GM21529 (cell line): ENCODE measurements around the gene PNPLA2.

ENCODE experiments used
- ATAC-seq: cut with Tn5 transposase; IDR thresholded peaks from one replicate; pipeline ENCODE4 v1.9.1; 2021; ENCODE audit not compliant: unreplicated experiment

PNPLA2 gene

GRCh38 chr11:870418-870817 is 51.7 kb downstream of the PNPLA2 start:
- no peak for ATAC-seq

- no peak for ATAC-seq
Measured at GRCh38 chr11:871472-871871, 52.8 kb downstream of the PNPLA2 start.

GRCh38 chr11:872799-873198 is 54.1 kb downstream of the PNPLA2 start:
- no peak for ATAC-seq

- ATAC-seq: no peak
Measured at GRCh38 chr11:873706-874105, 55.0 kb downstream of the PNPLA2 start.
